AG08396 (cell line): ENCODE data around the gene RAC3.

Experiments used
- DNase-seq: peaks from one replicate; pipeline ENCODE4 v3.0.0; 2012; ENCODE audit warnings: low spot score, mixed read lengths

The RAC3 gene

DNA sequence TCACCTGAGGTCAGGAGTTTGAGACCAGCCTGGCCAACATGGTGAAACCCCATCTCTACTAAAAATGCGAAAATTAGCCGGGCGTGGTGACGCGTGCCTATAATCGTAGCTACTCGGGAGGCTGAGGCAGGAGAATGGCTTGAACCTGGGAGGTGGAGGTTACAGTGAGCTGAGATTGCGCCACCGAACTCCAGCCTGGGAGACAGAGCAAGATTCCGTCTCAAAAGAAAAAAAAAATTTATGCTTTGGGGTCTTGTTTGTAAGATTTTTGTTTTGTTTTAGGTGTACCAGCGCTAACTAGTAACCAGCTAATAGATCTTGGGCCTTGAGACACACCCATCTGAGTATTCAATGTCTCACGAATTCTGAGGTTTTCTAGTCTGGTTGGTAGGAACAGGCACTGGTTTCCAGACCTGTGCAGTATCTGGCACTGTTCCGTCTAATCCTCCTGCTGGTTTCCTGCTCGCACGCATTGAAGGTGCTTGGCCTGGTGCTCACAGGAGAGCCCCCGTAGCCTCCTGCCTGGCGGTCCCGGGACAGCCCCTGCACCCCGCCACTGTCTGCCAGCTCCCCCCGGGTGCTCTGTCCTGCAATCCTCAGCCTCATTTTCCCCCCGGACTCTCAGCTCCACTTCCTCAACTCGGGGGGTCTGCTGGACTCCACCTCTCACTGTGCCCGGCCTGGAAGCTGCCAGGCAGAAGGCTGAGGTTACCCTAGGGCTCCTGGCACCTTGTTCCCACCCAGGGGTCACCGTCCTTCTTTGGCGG, 44.7 kb downstream of the RAC3 start:
- DNase-seq, result no peak

- DNase-seq, result no peak
Observed at GRCh38 chr17:82076785-82077591, 45.5 kb downstream of the RAC3 start.

DNA sequence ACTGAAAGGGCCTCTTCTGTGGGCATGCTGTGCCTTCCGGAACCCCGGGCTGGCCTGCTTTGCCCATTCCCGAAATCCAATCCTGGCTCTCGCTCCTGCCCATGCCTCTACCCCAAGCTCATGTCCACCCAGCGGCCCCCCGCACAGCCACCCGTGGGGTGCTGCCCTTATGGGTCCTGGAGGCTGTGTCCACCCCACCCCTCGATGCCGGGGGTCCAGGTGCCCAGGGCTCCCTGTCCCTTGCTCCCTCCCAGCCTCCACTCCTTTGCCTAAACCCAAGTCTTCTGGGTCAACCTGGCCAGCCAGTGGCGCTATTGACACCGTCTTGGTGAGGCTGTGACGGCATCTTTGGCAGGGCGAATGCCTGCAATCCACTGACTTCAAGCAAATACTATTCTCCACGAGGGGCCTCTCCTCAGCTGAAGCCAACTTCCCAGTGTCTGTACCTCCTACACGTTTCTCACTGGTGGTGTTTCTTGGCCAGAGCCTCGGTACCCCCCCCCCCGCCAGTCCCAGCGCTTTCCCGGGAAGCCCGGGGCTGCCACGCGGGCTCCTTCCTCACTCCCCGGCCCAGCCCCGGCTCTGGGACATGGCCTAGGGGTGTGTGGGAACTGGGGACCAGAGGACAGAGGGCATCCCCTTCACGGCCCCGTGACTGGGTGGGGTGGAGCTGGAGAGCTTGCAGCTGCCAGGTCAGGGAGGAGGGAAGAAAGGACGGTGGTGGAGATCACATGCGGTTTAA, 46.3 kb downstream of the RAC3 start:
- DNase-seq, result no peak

DNA sequence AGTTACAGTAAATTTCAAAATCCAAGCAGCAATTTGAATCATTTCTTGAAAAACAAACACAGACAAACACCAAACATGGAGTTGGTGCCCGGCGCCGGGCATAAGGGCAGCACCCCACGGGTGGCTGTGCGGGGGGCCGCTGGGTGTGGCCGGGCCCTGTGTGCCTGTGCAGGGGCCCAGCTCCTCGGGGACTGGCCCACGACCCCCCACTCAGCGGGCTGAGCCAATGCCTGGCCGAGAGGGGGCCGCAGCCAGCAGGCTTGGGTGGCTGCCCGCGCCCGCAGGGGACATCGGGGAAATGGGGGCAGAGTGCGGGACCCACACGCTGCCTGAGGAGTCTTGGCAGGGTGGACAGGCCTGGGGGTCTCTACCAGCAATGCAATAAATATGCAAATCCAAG, 47.0 kb downstream of the RAC3 start:
- no peak for DNase-seq

DNA sequence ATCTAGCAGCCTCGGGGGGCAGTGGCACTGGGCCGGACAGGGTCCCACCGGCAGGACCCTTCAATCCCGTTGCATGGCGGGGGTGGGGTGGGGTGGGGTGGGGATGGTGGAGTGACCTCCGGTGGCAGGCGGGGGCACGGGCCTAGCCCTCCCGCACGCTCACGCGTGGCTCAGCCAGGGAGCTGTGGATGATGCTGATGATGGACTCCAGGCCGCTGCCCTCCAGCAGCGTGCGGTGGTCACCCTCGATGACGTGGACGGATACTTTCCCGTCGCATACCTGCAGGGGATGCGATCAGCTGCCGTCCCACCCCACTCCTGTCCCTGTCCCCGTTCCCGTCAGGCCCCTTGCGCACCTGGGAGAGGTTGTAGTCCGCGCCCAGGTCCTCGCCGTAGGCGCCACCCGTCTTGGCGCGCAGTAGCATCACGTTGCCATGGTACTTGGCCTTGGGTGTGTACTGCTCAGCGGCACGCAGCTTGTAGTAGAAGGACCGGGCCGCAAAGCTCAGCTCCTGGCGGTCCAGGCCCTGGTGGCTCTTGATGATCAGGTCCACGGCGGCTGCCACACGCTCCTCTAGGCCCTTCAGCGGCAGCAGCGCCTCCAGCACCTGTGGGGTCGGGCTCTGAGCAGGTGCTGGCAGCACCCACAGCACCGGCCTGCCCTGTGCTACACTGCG, 47.7 kb downstream of the RAC3 start:
- no peak for DNase-seq

GRCh38 chr17:82080048-82080788, 48.7 kb downstream of the RAC3 start:
- DNase-seq, result no peak

DNA sequence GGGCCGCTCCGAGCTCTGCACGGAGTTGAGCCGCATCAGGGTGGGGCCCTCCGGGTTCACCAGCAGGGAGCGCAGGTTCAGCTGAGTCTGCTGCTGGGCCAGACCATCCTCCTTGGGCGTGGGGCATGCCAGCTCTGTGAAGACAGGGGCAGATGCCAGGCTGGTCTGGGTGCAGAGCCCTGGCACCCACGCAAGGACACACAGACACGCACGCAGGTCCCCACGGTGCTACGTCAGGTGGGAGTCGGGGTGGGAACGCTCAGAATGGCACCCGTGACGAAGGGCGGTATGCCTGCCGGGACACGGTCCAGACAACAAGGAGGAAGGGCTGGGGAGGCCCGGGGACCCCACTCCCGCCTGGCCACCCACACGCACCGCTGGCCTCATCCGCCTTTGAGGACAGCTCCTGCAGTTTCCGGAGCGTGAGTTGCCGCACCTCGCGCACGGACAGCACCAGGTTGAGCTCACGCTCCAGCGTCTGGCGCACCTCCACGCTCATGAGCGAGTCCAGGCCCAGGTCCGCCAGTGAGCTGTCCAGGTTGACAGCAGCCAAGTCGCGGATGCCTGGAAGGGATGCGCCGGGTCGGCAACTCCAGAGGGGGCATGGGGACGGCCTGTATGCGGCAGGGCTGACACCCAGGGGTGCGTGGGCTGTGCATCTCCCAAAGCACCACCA, 49.4 kb downstream of the RAC3 start:
- DNase-seq, result no peak

DNA sequence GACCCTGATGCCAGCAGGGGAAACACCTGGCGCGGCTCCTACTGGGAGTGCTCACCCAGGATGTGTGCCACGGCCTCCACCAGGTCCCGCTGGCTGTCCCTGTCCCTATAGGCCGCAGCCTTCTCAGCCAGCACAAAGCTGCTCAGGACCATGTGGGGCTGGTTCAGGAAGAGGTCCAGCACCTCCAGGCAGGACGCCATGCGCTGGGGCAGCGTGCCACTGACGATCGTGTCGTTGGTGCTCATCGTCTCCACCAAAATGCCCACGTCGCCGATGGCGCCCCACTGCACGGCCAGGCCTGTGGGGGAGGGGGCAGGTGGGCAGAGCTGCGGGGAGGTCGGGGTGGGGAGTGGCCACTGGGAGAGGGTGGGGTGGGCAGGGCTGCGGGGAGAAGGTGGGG, 50.1 kb downstream of the RAC3 start:
- no peak for DNase-seq

DNA sequence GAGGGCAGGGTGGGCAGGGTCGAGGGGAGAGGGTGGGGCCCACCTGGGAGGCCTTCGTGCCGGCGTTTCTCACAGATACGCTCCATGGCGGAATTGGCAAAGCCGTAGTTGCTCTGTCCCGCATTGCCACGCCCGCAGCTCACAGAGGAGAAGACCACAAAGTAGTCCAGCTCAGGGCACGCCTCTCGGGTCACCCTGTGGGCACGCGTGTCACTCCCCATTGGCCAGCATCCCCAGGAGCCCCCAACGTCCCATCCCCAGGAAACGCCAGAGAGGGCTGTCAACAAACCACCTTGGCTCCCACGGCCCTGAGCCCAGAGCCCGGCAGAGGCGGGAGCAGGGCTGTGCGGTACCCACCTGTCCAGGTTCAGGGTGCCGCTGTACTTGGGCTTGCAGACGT, 50.5 kb downstream of the RAC3 start:
- DNase-seq, result no peak

DNA sequence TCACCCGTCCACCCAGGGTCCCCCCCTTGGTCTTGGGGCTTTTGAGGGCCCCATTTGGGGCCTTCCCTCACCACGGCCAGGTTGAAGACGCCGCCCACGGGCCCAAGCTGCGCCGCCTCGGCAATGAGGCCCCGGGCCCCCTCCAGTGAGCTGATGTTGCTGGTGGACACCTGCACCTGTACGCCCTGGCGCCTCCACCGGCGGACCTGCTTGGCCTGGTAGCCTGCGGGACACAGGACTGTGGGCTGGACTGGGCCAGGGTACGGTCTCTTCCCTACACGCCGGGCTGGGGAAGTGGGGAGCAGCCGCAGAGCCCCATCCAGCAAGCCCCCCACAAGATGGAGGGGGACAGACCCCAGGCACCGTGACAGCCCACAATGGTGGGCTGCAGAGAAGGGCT, 51.0 kb downstream of the RAC3 start:
- DNase-seq, result no peak

- no peak for DNase-seq
Observed at GRCh38 chr17:82083009-82083408, 51.5 kb downstream of the RAC3 start.
